GM13976 (cell line): ENCODE results near the gene GNPTAB.

Source experiments
- DNase-seq: peaks from one replicate; pipeline ENCODE4 v3.0.0; 2012; ENCODE audit warnings: low spot score
- CTCF ChIP-seq: IDR thresholded peaks from 2 replicates; pipeline ENCODE4 v1.5.1; 2012; ENCODE audit warnings: borderline replicate concordance, mild to moderate bottlenecking; ENCODE audit not compliant: insufficient read depth; ENCODE audit errors: extremely low read depth, missing control alignments, control extremely low read depth
- in situ Hi-C: fragments of 300-500 bp; cut with MboI; formaldehyde crosslinking; loops from one replicate; pipeline ENCODE4 v1.12.0; 2022; ENCODE audit warnings: low sequenced_read_pairs, mixed read lengths, inconsistent platforms; ENCODE audit not compliant: unreplicated experiment

GNPTAB gene

GRCh38 chr12:101733166-101733565 is 97.6 kb downstream of the GNPTAB start:
- in situ Hi-C loops = no loop called here
- no peak for TF ChIP-seq CTCF
- no peak for DNase-seq

- TF ChIP-seq CTCF = no peak
- in situ Hi-C loops = no loop called here
- no peak for DNase-seq
Observed at GRCh38 chr12:101732318-101732717, 98.4 kb downstream of the GNPTAB start.

DNA sequence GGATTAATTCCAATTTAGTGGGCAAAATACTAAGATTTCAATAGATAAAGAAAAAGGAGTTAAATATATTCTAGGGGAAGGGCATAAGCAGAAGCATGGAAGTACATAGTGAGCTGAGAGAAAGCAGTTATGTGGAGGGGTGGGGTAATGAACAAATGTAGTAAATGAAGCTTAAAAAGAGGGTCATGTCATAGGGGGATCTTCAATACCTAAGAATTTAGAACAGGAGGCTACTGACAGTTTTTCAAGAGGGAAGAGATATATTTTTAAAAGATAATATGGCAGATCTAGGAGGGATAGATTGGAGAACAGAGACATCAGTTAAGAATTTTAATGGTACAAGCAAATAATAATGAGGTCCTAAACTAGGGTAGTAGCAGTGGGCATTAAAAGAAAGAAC is 100.9 kb downstream of the GNPTAB start:
- no peak for TF ChIP-seq CTCF
- in situ Hi-C loops = no loop called here
- DNase-seq = no peak

DNA sequence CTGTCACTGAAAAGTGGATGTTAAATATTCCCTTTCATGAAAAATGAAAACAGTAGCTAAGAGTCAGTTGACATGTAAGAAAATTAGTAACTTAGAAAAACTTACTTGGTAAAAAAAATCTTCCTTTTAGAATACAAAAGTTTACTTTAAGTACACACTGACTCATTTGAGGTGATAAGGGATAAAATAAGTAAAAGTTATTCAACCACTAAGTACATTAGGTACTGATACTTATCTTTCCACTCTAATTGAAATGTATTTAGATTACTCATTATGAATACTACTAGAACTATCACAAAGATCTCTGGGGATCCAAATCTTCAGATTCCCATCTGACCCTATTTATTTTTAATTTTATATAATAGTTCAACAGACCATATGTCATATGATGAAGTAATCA is 103.7 kb downstream of the GNPTAB start:
- no peak for DNase-seq
- no peak for TF ChIP-seq CTCF
- in situ Hi-C loops = no loop called here

DNA sequence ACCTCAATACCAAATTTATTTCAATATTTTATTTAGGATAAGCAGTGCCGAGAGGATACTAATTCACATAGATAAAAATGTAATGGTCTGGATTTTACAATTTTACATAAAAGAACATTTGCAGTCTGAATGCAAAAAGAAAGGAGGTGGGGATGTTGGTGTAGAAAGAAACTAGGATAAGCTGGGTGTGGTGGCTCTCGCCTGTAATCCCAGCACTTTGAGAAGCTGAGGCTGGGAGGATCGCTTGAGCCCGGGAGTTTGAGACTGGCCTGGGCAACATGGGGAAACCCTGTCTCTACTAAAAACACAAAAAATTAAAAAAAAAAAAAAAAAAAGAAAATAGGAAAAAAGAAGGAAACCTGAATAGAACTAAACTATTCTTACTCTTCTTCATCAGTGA is 108.4 kb downstream of the GNPTAB start:
- in situ Hi-C loops = no loop called here
- TF ChIP-seq CTCF = no peak
- no peak for DNase-seq

DNA sequence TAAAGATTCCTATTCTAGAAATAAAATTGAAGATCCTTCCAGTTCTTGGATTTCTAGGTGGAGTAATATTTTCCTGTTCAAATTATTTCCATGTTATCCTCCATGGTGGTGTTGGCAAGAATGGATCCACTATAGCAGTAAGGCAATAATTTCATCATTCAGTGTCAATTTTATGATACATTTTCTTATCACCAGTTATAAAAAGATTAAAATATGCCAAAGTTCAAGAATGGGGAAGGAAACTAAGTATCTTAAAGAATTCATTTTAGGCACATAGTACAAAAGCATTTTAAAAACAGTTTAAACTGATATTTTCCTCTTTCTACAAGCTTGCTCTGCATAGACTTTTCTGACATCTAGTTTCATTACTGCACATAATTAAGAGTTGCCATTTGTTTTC is 110.6 kb downstream of the GNPTAB start:
- in situ Hi-C loops = no loop called here
- no peak for TF ChIP-seq CTCF
- DNase-seq = no peak

DNA sequence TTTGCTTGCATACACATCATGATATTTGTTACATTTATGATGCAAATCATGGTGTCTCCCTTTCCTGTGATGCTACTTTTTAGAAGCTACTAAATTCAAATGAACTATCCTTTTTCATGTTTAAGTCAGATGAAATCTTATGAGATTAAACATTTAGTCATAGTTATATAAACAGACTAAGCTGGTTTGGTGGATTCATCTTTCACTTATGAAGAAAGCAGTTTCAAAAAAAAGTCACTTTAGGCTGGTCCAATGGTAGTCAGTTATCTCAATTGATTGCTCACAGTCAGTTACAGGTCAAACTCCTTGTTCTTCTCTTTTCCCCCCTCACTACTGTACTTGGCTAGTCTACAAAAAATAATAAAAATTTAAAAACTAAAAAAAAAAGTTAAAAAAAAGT is 111.2 kb downstream of the GNPTAB start:
- in situ Hi-C loops = no loop called here
- DNase-seq = no peak
- TF ChIP-seq CTCF = no peak
